Naive thymus-derived CD8-positive, alpha-beta T cell (primary cell): ENCODE results near the gene PNPLA2. TPM values are rescaled to one million over a fixed set of nuclear protein-coding genes. Genes with fewer than 3 reads are reported as not detected.
A peak's percentile ranks its signal among the peaks of the same experiment; 100 is the strongest.

Experiments
- ATAC-seq, 2 donors: fragments of 150-1000 bp; cut with Tn5 transposase in 1 of 2; sonication (Bioruptor Pico), chemical (Tn5 transposase) in 1 of 2; 1 replicate in 1 of 2; 2 replicates in 1 of 2; pipeline ENCODE4 v1.10.0; 2021; ENCODE audit warnings: mild to moderate bottlenecking in 2 of 2, moderate library complexity in 2 of 2
- POLR2A ChIA-PET: fragments of 350-600 bp; sonication (Branson Sonifier 250); formaldehyde crosslinking; loops from one replicate; lab custom pipeline; 2021; ENCODE audit warnings: antibody characterized with exemption; lab: Charles Lee
- DNase-seq, 10 donors: peaks; one replicate each; pipeline versions ENCODE4 v3.0.0 to v3.0.0-alpha.2; 2020 to 2022
- H3K27ac Mint-ChIP-seq, 10 donors: one replicate each; pipeline ENCODE4 v1.8.0; 2020 to 2022; ENCODE audit warnings: mild to moderate bottlenecking in 10 of 10, mixed read lengths in 10 of 10, moderate library complexity in 4 of 10, inconsistent platforms in 1 of 10
- H3K27me3 Mint-ChIP-seq, 5 donors: one replicate each; pipeline ENCODE4 v1.8.0; 2021 to 2022; ENCODE audit warnings: mixed read lengths in 5 of 5
- H3K36me3 Mint-ChIP-seq, 3 donors: one replicate each; pipeline ENCODE4 v1.8.0; 2020 to 2022; ENCODE audit warnings: mixed read lengths in 3 of 3, mild to moderate bottlenecking in 2 of 3, inconsistent platforms in 1 of 3
- H3K4me1 Mint-ChIP-seq, 4 donors: one replicate each; pipeline ENCODE4 v1.8.0; 2021 to 2022; ENCODE audit warnings: mixed read lengths in 4 of 4
- H3K4me3 Mint-ChIP-seq, 10 donors: one replicate each; pipeline ENCODE4 v1.8.0; 2020 to 2022; ENCODE audit warnings: mild to moderate bottlenecking in 10 of 10, mixed read lengths in 10 of 10, moderate library complexity in 6 of 10, inconsistent platforms in 1 of 10
- H3K9me3 Mint-ChIP-seq, 9 donors: one replicate each; pipeline ENCODE4 v1.8.0; 2020 to 2022; ENCODE audit warnings: mixed read lengths in 9 of 9, mild to moderate bottlenecking in 3 of 9, inconsistent platforms in 1 of 9, moderate library complexity in 1 of 9
- polyA plus RNA-seq, 3 donors: library from polyadenylated mRNA; unstranded; fragments of 300-500 nt; fragmentation: Illumina TruSeq; gene quantifications; one replicate each; pipeline ENCODE4 v1.2.3, GENCODE V29; 2021
- total RNA-seq, 8 experiments: library from RNA in 2 of 8; stranded (reverse) in 2 of 8; gene quantifications; one replicate each; pipeline ENCODE4 v1.2.3 and lab custom pipeline; 2021 to 2026

PNPLA2 gene
- total and polyA plus RNA-seq, 5 experiments from 2014 or later, result 20.5 to 251 (median 42.7) TPM

- no peaks in the 10 kb centered on the region for H3K36me3 Mint-ChIP-seq
- H3K4me3 Mint-ChIP-seq, result no peak overlapping the region
- DNase-seq, result no peak
- POLR2A ChIA-PET, result no interaction called here
- H3K27ac Mint-ChIP-seq, result no peak overlapping the region
- H3K27me3 Mint-ChIP-seq, result no peaks in the 10 kb centered on the region
- H3K4me1 Mint-ChIP-seq, result peaks cover 0 to 7% (median 3%) of the 10 kb centered on the region in 4 donors
- no peak for ATAC-seq
- H3K9me3 Mint-ChIP-seq, result no peaks in the 10 kb centered on the region
These were observed 43.9 kb downstream of the PNPLA2 start for GRCh38 chr11:862696-863022.

GRCh38 chr11:863023-863909 is 44.6 kb downstream of the PNPLA2 start:
- H3K9me3 Mint-ChIP-seq, result no peaks in the 10 kb centered on the region

GRCh38 chr11:863910-864827 is 45.5 kb downstream of the PNPLA2 start:
- Mint-ChIP-seq H3K36me3 (peaks cover 0 to 5% (median 0%) of the 10 kb centered on the region in 3 donors), H3K27ac (no peak overlapping the region), H3K4me1 (peaks cover 0 to 6% (median 1%) of the 10 kb centered on the region in 4 donors), H3K9me3 (no peaks in the 10 kb centered on the region), H3K27me3 (no peaks in the 10 kb centered on the region), H3K4me3 (no peak overlapping the region)
- POLR2A ChIA-PET, result no interaction called here
- DNase-seq (no peak), ATAC-seq (no peak)

More at GRCh38 chr11:863023-863909, 44.6 kb downstream of the PNPLA2 start:
- Mint-ChIP-seq H3K36me3 (no peaks in the 10 kb centered on the region), H3K27me3 (no peaks in the 10 kb centered on the region), H3K27ac (no peak overlapping the region), H3K4me3 (no peak overlapping the region), H3K4me1 (peaks cover 0 to 7% (median 2%) of the 10 kb centered on the region in 4 donors)
- no peak for ATAC-seq
- no peak for DNase-seq
- POLR2A ChIA-PET, result interaction anchor here (0.7 kb wide), 1 partner anchor 29 kb away, joined by 3 read pairs; no protein-coding TSS in a partner anchor

- peak overlapping the region in 1 of 10 donors; percentile 41 for H3K27ac Mint-ChIP-seq
- no peak overlapping the region for H3K4me3 Mint-ChIP-seq
- no peaks in the 10 kb centered on the region for H3K9me3 Mint-ChIP-seq
- POLR2A ChIA-PET, result interaction anchor here (0.6 kb wide), 1 partner anchor 108 kb away, joined by 5 read pairs; no protein-coding TSS in a partner anchor
- ATAC-seq (no peak), DNase-seq (no peak)
- no peaks in the 10 kb centered on the region for H3K27me3 Mint-ChIP-seq
- H3K4me1 Mint-ChIP-seq, result peaks cover 0 to 1% (median under 1%) of the 10 kb centered on the region in 4 donors
- peaks cover 0 to 5% (median 0%) of the 10 kb centered on the region in 3 donors for H3K36me3 Mint-ChIP-seq
These were observed 46.2 kb downstream of the PNPLA2 start for GRCh38 chr11:864898-865297.

GRCh38 chr11:865462-866430 is 47.0 kb downstream of the PNPLA2 start:
- POLR2A ChIA-PET, result interaction anchor here (0.6 kb wide), 1 partner anchor 28 kb away, joined by 3 read pairs; no protein-coding TSS in a partner anchor
- no peak overlapping the region for H3K27ac Mint-ChIP-seq
- H3K27me3 Mint-ChIP-seq, result no peaks in the 10 kb centered on the region
- DNase-seq (no peak), ATAC-seq (no peak)
- H3K36me3 Mint-ChIP-seq, result peaks cover 0 to 5% (median 0%) of the 10 kb centered on the region in 3 donors
- no peaks in the 10 kb centered on the region for H3K9me3 Mint-ChIP-seq
- no peak overlapping the region for H3K4me3 Mint-ChIP-seq
- H3K4me1 Mint-ChIP-seq, result peaks cover 0 to 1% (median 0%) of the 10 kb centered on the region in 4 donors

- no peak for DNase-seq
- Mint-ChIP-seq H3K36me3 (peaks cover 0 to 5% (median 0%) of the 10 kb centered on the region in 3 donors), H3K9me3 (no peaks in the 10 kb centered on the region), H3K27ac (peak overlapping the region in 1 of 10 donors; percentile 40), H3K4me3 (no peak overlapping the region), H3K27me3 (no peaks in the 10 kb centered on the region), H3K4me1 (peaks cover 0 to 1% (median 0%) of the 10 kb centered on the region in 4 donors)
- no peak for ATAC-seq
- POLR2A ChIA-PET, result interaction anchor here (0.6 kb wide), 1 partner anchor 27 kb away, joined by 3 read pairs; no protein-coding TSS in a partner anchor
These were observed 47.8 kb downstream of the PNPLA2 start for GRCh38 chr11:866481-866880.

GRCh38 chr11:867856-868358 is 49.2 kb downstream of the PNPLA2 start:
- no peaks in the 10 kb centered on the region for H3K27me3 Mint-ChIP-seq
- H3K9me3 Mint-ChIP-seq, result no peaks in the 10 kb centered on the region
- no peaks in the 10 kb centered on the region for H3K4me1 Mint-ChIP-seq
- ATAC-seq, result no peak
- no peak overlapping the region for H3K4me3 Mint-ChIP-seq
- peak overlapping the region in 1 of 10 donors; percentile 6 for H3K27ac Mint-ChIP-seq
- peaks cover 0 to 5% (median 0%) of the 10 kb centered on the region in 3 donors for H3K36me3 Mint-ChIP-seq
- DNase-seq, result no peak
- POLR2A ChIA-PET, result no interaction called here

- H3K9me3 Mint-ChIP-seq, result no peaks in the 10 kb centered on the region
- H3K4me3 Mint-ChIP-seq, result no peak overlapping the region
- no peaks in the 10 kb centered on the region for H3K4me1 Mint-ChIP-seq
- H3K27ac Mint-ChIP-seq, result no peak overlapping the region
- ATAC-seq, result no peak
- peaks cover 0 to 5% (median 0%) of the 10 kb centered on the region in 3 donors for H3K36me3 Mint-ChIP-seq
- DNase-seq, result no peak
- POLR2A ChIA-PET, result no interaction called here
- no peaks in the 10 kb centered on the region for H3K27me3 Mint-ChIP-seq
These were observed 49.7 kb downstream of the PNPLA2 start for GRCh38 chr11:868394-868793.

- POLR2A ChIA-PET, result no interaction called here
- no peak for DNase-seq
- ATAC-seq, result no peak
- Mint-ChIP-seq H3K27ac (no peak overlapping the region), H3K4me3 (no peak overlapping the region), H3K36me3 (peaks cover 0 to 5% (median 1%) of the 10 kb centered on the region in 3 donors), H3K9me3 (no peaks in the 10 kb centered on the region), H3K27me3 (no peaks in the 10 kb centered on the region), H3K4me1 (peaks cover 0 to 2% (median 0%) of the 10 kb centered on the region in 4 donors)
These were observed 50.1 kb downstream of the PNPLA2 start for GRCh38 chr11:868802-869201.

- H3K9me3 Mint-ChIP-seq, result no peaks in the 10 kb centered on the region
- POLR2A ChIA-PET, result no interaction called here
- no peak overlapping the region for H3K4me3 Mint-ChIP-seq
- DNase-seq (no peak), ATAC-seq (no peak)
- H3K27ac Mint-ChIP-seq, result no peak overlapping the region
- peaks cover 0 to 6% (median 3%) of the 10 kb centered on the region in 3 donors for H3K36me3 Mint-ChIP-seq
- peaks cover 0 to 2% (median 0%) of the 10 kb centered on the region in 4 donors for H3K4me1 Mint-ChIP-seq
- no peaks in the 10 kb centered on the region for H3K27me3 Mint-ChIP-seq
These were observed 50.8 kb downstream of the PNPLA2 start for GRCh38 chr11:869399-870126.

- no peak for DNase-seq
- no peak overlapping the region for H3K4me3 Mint-ChIP-seq
- H3K36me3 Mint-ChIP-seq, result peaks cover 0 to 6% (median 3%) of the 10 kb centered on the region in 3 donors
- no peak for ATAC-seq
- H3K9me3 Mint-ChIP-seq, result no peaks in the 10 kb centered on the region
- no peak overlapping the region for H3K27ac Mint-ChIP-seq
- no peaks in the 10 kb centered on the region for H3K27me3 Mint-ChIP-seq
- POLR2A ChIA-PET, result no interaction called here
- H3K4me1 Mint-ChIP-seq, result peaks cover 0 to 2% (median 0%) of the 10 kb centered on the region in 4 donors
These were observed 51.4 kb downstream of the PNPLA2 start for GRCh38 chr11:870127-870413.
